GM21423 (cell line): Measurements from ENCODE around the gene IGF2R.
"Not testable (repeated sequence)": the region's sequence is repeated elsewhere in the genome, so short reads cannot be mapped to it uniquely, and the experiment has no call there.

Source experiments
- ATAC-seq: cut with Tn5 transposase; IDR thresholded peaks from one replicate; pipeline ENCODE4 v1.9.1; 2021; ENCODE audit warnings: mild to moderate bottlenecking, moderate library complexity; ENCODE audit not compliant: unreplicated experiment

Gene IGF2R

DNA sequence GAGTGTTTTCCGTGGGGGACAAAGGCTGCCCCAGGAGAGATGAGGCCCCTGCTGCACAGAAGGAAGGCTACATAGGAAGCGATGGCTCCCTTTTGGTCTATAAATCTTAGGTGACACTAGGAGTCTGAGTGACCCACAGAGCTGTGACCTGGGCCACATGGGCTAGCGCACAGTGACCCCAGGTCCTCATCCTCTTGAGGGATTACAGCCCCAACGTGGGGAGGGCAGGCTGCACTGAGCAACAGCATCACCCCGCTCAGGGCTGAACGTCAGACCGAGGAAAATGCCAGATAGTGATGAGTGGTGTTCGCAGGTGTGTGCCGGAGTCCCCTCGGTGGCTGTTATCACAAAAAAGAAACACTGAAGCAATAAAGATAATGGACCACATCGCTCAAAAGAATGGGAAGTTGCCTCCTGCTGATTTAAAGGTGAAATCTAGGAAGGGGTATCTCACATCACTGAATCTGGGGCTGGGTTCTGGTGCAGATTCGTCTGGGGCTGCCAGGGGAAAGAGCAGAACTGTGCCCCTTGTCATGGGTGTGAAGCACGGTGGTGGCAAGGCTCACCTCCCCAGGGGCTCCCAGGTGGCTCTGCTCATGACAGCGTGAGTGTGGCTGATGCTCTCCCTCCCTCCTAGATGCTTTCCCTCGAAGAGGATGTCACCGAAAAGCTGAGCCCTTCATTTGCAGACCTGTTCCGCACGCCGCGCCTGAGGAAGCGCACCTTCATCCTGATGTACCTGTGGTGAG is 167.2 kb downstream of the IGF2R start:
- no peak for ATAC-seq

DNA sequence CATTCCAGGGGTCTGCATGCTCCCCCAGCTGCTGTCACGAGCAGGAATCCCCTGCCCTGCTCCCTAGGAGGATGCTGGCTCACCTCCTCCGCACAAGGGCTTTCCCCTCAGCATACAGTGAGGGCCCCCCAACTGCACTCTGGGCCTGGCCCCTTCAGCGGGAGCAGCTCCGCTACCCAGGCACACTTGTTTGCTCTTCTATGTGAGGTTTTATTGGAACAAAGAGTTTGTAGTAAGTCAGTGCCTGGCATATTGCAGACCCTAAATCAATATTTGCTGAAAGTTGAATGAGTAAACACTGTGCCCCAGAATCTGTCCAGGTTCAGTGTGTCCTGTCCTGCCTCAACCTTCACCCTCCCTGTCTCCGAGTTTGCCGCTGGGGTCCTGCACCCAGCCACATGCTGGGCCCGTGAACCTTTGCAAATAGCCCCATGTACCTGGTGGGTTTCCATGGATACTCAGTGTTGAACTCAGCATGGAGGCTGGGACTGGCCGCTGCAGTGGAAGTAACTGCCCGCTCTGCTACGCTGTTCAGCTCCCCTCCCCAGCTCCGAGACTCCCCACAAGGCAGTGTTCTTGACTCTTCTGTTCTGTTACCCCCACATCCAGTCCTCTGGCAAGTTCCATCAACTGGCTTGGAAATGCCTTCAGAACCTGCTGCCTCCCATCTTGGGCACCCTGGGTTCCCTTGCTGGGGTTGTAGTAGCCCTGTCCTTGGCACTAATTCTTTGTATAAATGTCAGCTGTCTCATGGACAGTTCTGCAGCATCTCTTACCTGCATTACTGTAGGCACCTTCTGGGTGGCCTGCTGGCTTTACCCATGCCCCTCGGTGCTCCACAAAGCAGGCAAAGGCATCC is 168.5 kb downstream of the IGF2R start:
- ATAC-seq, result no peak

DNA sequence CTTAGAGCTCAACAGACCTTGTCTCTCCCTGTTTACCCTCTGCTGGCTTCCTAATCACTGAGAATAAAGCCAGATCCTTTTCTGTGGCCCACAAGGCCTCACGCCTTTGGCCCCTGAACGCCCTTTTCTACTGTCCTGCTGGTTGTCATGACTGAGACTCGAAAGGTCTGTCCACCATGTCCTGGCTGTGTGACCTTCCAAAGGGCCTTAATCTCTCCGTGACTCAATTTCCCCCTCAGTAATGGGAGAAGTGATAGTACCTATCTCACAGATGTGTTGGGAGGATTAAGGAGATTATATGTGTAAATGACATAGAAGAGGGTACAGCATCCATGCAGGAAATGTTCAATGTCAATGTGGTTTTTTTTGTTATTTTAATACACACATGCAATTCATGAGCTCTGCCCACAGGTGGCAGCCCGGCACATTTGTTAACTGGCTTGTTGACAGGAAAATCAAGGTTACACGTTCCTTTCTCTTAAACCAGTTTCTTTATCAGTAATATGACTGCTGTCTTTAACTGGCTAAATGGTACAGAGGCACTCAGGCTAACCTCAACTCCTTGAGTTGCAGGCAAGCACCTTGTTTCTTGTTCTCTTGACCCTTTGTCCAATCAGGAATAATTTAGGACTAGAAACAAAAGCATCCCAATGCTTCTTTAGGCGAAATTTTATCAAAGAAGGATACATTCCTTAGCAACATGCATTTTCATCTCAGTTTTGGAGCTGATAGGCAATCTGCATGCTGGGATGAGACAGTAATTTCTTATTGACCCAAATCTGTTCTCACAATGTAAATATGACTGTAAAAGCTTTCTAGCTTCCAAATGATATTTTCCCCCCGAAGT is 169.3 kb downstream of the IGF2R start:
- peak; percentile 59 for ATAC-seq

DNA sequence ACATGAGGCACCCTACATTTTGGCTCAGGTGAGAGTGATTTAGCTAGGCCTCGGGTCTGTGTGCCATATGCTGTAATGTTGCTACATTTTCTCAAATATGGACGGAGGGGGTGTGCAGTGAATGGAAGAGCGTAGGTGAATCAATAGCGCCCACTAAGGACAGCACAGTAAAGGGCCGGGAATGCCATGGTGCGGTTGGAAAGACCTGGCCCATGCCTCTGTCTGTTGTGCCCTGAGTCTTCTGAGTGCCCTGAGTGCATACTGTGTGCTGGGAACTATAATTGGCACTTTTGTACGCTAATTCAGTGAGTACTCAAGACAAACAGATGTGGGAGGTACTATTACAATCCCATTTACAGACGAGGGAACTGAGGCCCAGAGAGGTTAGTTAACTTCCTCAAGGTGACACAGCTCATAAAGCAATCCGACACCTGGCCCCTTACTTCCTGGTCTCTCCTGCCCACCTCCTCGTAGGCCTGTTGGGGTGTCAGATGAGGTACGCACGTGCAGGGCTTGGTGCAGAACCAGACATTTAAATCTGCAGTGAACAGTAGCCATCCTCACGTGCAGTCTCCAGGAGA is 170.0 kb downstream of the IGF2R start:
- ATAC-seq, result no peak

DNA sequence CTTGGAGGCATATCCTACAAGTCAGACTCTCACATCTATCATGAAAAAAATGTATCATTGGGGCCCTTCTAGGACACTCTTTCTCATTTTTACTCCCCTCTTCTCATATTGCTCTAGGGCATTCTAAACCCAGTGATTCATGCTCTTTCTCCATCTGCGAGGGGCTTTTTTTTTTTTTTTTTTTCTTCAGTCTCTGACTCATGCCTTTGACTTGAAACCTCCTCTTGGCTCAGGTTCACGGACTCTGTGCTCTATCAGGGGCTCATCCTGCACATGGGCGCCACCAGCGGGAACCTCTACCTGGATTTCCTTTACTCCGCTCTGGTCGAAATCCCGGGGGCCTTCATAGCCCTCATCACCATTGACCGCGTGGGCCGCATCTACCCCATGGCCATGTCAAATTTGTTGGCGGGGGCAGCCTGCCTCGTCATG is 170.6 kb downstream of the IGF2R start:
- no peak for ATAC-seq

DNA sequence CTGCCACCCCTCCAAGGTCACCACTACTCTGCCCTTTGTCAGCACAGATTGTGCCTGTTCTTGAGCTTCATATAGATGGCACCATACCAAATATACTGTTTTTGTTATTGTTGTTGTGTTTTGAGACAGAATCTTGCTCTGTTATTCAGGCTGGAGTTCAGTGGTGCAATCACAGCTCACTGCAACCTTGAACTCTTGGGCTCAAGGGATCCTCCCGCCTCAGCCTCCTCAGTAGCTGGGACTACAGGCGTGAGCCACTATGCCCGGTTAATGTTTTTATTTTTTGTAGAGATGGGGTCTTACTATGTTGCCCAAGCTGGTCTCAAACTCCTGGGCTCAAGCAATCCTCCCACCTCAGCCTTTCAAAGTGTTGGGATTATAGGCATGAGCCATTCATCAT is 171.6 kb downstream of the IGF2R start:
- not testable (repeated sequence) for ATAC-seq

DNA sequence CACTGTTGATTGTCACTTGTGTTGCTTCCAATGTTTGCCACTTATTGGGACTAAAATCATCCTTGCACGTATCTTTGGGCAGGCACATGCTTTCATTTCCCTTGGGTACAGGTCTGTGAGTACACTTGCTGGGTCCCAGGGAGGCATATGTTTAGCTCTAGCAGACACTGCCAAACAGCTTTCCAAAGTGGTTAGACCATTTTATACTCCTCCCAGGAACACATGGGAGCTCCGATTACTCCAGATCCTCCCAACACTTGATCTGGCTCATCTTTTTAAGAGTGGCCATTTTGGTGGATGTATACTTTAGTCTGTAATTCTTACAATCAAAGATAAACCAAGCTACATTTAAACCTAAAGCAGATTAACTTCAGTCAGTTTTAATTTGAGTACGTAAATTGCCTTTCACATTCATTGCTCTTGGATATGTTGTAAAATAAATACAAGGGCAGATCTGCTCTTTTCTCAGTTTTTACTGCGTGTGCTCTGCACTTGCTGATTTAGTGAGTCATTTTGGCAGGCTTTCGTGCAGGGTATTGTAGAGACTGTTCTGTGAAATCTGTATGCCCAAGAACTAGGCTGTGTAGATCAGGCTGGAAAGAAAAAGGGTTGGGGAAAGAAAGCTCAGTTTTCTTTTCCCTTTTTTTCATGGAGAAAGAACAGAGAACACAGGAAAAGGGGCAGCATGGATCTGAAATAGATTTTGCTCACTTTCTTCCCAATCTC is 172.3 kb downstream of the IGF2R start:
- ATAC-seq, result no peak

DNA sequence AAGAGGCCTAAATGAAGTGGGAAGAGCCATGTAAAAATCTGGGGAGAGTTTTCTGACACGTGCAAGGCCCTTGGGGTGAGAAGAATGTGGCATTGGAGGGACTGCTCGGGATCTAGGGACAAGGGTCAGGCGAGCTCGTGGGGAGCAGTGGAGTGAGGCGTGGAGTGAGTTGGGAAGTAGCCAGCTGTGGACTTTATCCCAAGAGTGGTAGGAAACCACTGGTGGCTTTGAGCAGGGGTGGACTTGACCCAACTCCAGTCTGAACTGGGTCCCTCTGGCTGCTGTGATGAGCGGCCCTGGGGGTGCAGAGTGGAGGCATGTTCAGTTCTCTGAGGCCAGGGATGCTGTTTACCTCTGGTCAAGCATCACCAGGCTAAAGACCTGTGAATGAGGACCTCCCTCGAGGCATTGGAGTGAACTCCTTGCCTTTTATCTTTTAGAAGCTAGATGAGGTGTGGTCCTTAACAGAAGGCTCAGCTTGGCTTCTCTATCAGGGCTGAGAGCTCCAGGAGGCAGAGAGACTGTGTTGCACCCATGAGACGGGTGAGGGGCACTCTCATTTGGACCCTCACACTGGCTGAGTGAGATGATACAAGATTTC is 173.3 kb downstream of the IGF2R start:
- ATAC-seq, result no peak

DNA sequence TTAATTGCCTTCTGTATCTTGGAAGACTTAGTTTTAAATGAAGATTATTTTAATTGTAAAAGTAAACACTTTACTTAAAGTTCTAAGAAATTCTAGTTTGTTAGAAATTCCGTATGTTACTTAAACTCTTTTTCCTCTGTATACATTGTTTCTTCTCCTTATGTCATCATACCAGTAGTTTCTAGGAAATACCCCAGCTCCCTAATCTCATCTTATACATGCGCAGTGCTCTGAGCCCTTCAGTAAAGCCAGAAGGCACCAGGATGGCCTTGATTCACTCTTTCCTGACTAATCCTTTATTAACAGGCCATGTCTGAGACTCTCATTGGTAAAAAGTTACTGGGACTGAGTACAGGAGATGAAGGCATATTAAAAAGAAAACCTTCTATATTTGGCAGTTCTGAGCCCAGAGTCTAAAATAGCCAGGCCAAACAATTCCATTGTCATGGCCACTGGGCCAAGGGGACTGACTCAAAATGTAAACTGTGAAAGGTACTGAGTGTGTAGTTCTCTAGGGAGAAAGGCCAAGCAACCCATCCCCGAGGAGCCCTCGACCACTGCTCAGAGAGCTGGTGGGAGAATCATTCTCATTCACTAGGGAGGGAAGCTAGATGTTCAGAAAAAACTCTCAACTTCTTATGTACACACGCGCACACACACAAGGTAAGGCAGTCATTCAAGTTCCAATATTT is 177.7 kb downstream of the IGF2R start:
- no peak for ATAC-seq

DNA sequence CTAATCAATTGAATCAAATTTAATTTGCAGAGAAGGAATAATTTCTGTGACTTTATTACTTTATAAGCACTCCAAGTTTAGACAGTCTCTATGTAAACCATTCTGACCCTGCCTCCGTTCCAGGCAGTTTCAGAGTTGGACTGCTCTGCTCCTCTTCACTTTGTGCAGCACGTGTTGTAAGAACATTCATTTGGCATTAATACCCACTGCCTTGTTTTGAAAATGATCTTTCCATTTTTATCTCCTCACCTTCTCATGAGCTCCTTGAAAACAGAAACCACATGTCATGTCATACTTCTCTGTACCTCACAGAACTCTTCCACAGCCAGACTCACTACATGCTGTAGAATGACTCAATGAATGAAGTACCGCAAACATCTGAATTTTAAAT is 178.3 kb downstream of the IGF2R start:
- ATAC-seq, result no peak

DNA sequence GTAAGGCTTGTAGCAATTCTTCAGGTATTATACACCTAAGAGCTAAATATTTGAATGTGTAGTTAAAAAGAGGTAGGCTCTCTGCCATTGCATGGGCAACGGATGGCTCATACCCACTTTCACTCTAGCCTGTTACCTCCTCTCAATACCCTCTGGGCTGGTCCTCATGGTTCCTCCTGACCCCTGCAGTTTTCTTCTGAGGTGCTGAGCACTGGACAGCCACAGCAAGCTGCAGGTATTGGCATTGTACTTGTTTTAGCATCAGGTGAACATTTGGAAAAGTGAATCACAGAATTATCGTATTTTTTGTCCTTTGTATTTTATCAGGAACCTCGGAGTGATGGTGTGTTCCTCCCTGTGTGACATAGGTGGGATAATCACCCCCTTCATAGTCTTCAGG is 185.6 kb downstream of the IGF2R start:
- ATAC-seq, result no peak

DNA sequence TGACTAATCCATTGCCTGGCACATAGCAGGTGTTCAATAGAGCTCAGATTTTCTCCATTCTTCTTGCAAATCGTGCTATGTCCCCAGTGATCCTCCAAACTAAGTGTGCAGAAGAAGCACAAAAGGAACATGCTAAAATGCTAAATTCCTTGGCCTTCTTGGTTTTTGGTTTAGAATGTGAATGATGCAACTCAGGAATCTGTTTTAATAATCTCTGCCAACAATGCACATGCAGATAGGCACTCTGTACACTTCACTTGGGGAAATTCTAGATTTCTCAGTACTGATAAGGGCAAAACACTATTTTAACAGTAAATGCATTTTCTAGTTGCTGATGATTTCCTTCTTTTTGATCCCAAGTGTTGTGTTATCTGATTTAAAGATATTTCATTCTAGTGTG is 188.0 kb downstream of the IGF2R start:
- ATAC-seq, result no peak

DNA sequence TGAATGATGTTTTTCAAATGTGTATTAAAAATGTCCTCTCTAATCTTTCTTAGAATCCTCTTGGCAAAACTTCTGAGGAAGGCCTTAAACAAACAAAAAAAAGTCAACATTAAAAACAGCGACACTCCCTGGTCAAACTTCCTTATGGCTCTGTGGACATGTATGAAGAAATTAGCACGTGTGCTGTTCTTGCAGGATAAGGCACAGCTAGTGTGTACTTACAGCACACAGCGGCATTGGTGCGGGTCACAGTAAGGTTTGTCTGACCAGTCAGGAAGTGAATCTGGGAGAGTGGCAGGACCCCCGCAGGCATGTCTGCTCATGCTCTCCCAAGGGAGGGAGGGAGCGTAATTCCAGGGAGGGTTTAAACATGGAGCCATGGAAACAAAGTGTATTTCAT is 191.6 kb downstream of the IGF2R start:
- no peak for ATAC-seq
